CD14-positive monocyte (primary cell): ENCODE measurements around the gene AADAT. TPM values are rescaled to one million over a fixed set of nuclear protein-coding genes. Genes with fewer than 3 reads are reported as not detected.

ENCODE experiments used
- DNase-seq, 3 donors: peaks; one replicate each; pipeline ENCODE4 v3.0.0-alpha.2; 2011 to 2022
- H2AFZ ChIP-seq: 2 replicates; pipeline ENCODE4 v1.6.0; 2012; ENCODE audit warnings: mild to moderate bottlenecking, low read depth, low read length, inconsistent platforms; ENCODE audit not compliant: insufficient read depth, poor library complexity, severe bottlenecking
- H3K27ac ChIP-seq, 2 donors: 1 replicate in 1 of 2; 2 replicates in 1 of 2; pipeline ENCODE4 v1.5.1; 2012 to 2013; ENCODE audit warnings: low read length in 2 of 2, control low read depth in 1 of 2, inconsistent platforms in 1 of 2, low read depth in 1 of 2, mild to moderate bottlenecking in 1 of 2
- H3K27me3 ChIP-seq, 2 donors: one replicate each; pipeline versions ENCODE4 v1.6.0 to v1.6.1; 2011 to 2013; ENCODE audit warnings: low read length in 2 of 2; ENCODE audit not compliant: control insufficient read depth in 2 of 2, insufficient read depth in 2 of 2
- H3K36me3 ChIP-seq, 2 donors: replicated peaks in 1 of 2; 1 replicate in 1 of 2; 2 replicates in 1 of 2; pipeline versions ENCODE4 v1.5.1 to v1.6.1; 2012 to 2013; ENCODE audit warnings: low read length in 2 of 2, control low read depth in 1 of 2, inconsistent platforms in 1 of 2, mild to moderate bottlenecking in 1 of 2; ENCODE audit not compliant: insufficient read depth in 2 of 2, control insufficient read depth in 1 of 2
- H3K4me1 ChIP-seq, 2 donors: 1 replicate in 1 of 2; 2 replicates in 1 of 2; pipeline versions ENCODE4 v1.5.1 to v1.6.1; 2012 to 2013; ENCODE audit warnings: low read length in 2 of 2, control low read depth in 1 of 2, inconsistent platforms in 1 of 2, mild to moderate bottlenecking in 1 of 2, moderate library complexity in 1 of 2; ENCODE audit not compliant: insufficient read depth in 2 of 2, control insufficient read depth in 1 of 2
- H3K4me2 ChIP-seq: replicated peaks from 2 replicates; pipeline ENCODE3; 2012; ENCODE audit warnings: low read length, moderate library complexity, mild to moderate bottlenecking; ENCODE audit not compliant: poor library complexity, severe bottlenecking; ENCODE audit errors: extremely low read depth
- H3K4me3 ChIP-seq, 3 experiments: fragments of 200-600 bp in 1 of 3; sonication (generic) in 1 of 3; replicated peaks in 1 of 3; 1 replicate in 2 of 3; 2 replicates in 1 of 3; pipeline ENCODE4 v1.5.1; 2011 to 2013; ENCODE audit warnings: low read length in 3 of 3, mild to moderate bottlenecking in 3 of 3, control low read depth in 2 of 3, low read depth in 2 of 3, inconsistent platforms in 1 of 3, moderate library complexity in 1 of 3
- H3K79me2 ChIP-seq: 2 replicates; pipeline ENCODE4 v1.6.0; 2012; ENCODE audit warnings: mild to moderate bottlenecking, control low read depth, inconsistent platforms, low read length, moderate library complexity; ENCODE audit not compliant: insufficient read depth
- H3K9ac ChIP-seq: 2 replicates; pipeline ENCODE4 v1.6.0; 2017; ENCODE audit warnings: low read length, mild to moderate bottlenecking; ENCODE audit not compliant: insufficient read depth, poor library complexity, severe bottlenecking
- H3K9me3 ChIP-seq, 2 donors: replicated peaks in 1 of 2; 1 replicate in 1 of 2; 2 replicates in 1 of 2; pipeline versions ENCODE4 v1.5.1 to v1.6.1; 2012 to 2013; ENCODE audit warnings: low read length in 2 of 2, control low read depth in 1 of 2; ENCODE audit not compliant: control insufficient read depth in 1 of 2, insufficient read depth in 1 of 2
- H4K20me1 ChIP-seq: 2 replicates; pipeline ENCODE4 v1.6.0; 2012; ENCODE audit warnings: mild to moderate bottlenecking, low read length, control low read depth, moderate library complexity; ENCODE audit not compliant: insufficient read depth
- H3K27ac Mint-ChIP-seq, 7 donors: one replicate each; pipeline ENCODE4 v1.8.0; 2020; ENCODE audit warnings: mild to moderate bottlenecking in 7 of 7, mixed read lengths in 7 of 7, moderate library complexity in 6 of 7, inconsistent platforms in 2 of 7
- H3K27me3 Mint-ChIP-seq, 3 donors: one replicate each; pipeline ENCODE4 v1.8.0; 2021 to 2022; ENCODE audit warnings: low read depth in 3 of 3, mild to moderate bottlenecking in 3 of 3, mixed read lengths in 3 of 3, moderate library complexity in 3 of 3, inconsistent platforms in 1 of 3
- H3K36me3 Mint-ChIP-seq, 2 donors: one replicate each; pipeline ENCODE4 v1.8.0; 2020; ENCODE audit warnings: mixed read lengths in 2 of 2, inconsistent platforms in 1 of 2, mild to moderate bottlenecking in 1 of 2
- H3K4me1 Mint-ChIP-seq: one replicate; pipeline ENCODE4 v1.8.0; 2020; ENCODE audit warnings: mild to moderate bottlenecking, mixed read lengths
- H3K4me3 Mint-ChIP-seq, 2 donors: one replicate each; pipeline ENCODE4 v1.8.0; 2020; ENCODE audit warnings: mild to moderate bottlenecking in 2 of 2, mixed read lengths in 2 of 2, moderate library complexity in 1 of 2
- H3K9me3 Mint-ChIP-seq, 7 donors: one replicate each; pipeline ENCODE4 v1.8.0; 2020 to 2022; ENCODE audit warnings: mixed read lengths in 7 of 7, mild to moderate bottlenecking in 6 of 7, moderate library complexity in 6 of 7, inconsistent platforms in 2 of 7
- WGBS: methylation state at CpG from one replicate; pipeline ENCODE4 v1.1.5; 2013; ENCODE audit warnings: missing lambda C conversion rate; ENCODE audit not compliant: insufficient coverage; 5-methylcytosine and 5-hydroxymethylcytosine counted together
- intact Hi-C, 2 donors: fragments of 100-400 bp; cut with micrococcal nuclease; formaldehyde crosslinking; loops; one replicate each; pipeline versions ENCODE4 v1.15.0 to v1.15.1; 2023
- polyA plus RNA-seq, 3 donors: library from polyadenylated mRNA; depleted of rRNA in 1 of 3; unstranded in 2 of 3; stranded (reverse) in 1 of 3; fragments of 300-500 nt in 2 of 3; fragments of >200 nt in 1 of 3; fragmentation: Illumina TruSeq in 2 of 3; gene quantifications; 1 replicate in 2 of 3; 2 replicates in 1 of 3; pipeline ENCODE4 v1.2.3, GENCODE V29; 2012 to 2021
- TF ChIP-seq, protein P1 (sequence below): fragments of 200-600 bp; IDR thresholded peaks from one replicate; pipeline ENCODE4 v1.8.0; 2022; ENCODE audit warnings: antibody characterized with exemption, mild to moderate bottlenecking

The AADAT gene
- polyA plus RNA-seq, 3 donors: not detected

DNA sequence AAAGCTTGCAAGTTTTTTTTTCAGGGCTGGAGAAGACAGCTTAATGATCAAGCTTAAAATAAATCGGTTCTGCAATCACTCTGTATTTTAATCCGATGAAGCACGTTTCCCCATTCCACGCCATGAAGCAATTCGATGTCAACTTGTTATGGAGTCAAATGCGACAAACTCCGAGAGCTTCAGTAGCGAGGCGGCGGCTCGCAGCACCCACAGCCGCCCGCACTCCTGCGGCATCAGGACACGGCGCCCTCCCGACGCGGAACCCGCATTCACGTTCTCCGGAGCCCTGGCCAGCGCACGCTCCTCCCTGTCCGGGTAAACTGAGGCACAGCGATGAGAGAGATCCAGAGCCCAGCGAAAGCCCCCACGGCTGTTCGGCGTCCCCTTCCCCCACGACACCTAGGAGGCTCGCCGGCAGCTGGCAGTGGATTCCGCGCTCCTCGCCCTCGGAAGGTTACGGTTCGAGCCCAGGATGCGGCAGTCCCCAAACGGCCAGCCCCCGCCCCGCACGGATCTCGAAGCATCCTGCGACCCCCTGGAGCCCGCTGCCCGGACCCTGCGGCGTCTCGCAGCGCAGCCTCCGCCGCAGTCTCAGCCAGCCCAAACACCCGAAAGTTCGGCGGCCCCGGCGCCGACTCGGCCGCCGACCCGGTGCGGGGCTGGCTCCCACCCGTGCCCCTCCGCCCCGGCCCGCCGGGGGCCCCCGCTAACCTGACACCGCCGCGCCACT is 64.1 kb downstream of the AADAT start:
- TF ChIP-seq, protein P1, sequence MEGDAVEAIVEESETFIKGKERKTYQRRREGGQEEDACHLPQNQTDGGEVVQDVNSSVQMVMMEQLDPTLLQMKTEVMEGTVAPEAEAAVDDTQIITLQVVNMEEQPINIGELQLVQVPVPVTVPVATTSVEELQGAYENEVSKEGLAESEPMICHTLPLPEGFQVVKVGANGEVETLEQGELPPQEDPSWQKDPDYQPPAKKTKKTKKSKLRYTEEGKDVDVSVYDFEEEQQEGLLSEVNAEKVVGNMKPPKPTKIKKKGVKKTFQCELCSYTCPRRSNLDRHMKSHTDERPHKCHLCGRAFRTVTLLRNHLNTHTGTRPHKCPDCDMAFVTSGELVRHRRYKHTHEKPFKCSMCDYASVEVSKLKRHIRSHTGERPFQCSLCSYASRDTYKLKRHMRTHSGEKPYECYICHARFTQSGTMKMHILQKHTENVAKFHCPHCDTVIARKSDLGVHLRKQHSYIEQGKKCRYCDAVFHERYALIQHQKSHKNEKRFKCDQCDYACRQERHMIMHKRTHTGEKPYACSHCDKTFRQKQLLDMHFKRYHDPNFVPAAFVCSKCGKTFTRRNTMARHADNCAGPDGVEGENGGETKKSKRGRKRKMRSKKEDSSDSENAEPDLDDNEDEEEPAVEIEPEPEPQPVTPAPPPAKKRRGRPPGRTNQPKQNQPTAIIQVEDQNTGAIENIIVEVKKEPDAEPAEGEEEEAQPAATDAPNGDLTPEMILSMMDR: no peak
- Histone ChIP-seq H3K9ac (peak overlapping the region; percentile 66), H3K4me3 (peak overlapping the region; percentile 21 to 95 (median 23)), H3K27ac (no peak overlapping the region), H4K20me1 (no peaks in the 10 kb centered on the region), H3K36me3 (no peaks in the 10 kb centered on the region), H2AFZ (peak overlapping the region; percentile 78), H3K9me3 (peaks cover 10 to 26% of the 10 kb centered on the region in 2 donors), H3K4me2 (peak overlapping the region; percentile 97), H3K27me3 (peaks cover 60 to 79% of the 10 kb centered on the region in 2 donors), H3K79me2 (no peaks in the 10 kb centered on the region), H3K4me1 (peaks cover 13 to 20% of the 10 kb centered on the region in 2 donors)
- Mint-ChIP-seq H3K4me1 (peaks cover 11% of the 10 kb centered on the region), H3K27ac (peak overlapping the region in 1 of 7 donors; percentile 43), H3K9me3 (peaks cover 9 to 29% (median 21%) of the 10 kb centered on the region in 7 donors), H3K36me3 (peaks cover 9 to 12% of the 10 kb centered on the region in 2 donors), H3K4me3 (peak overlapping the region; percentile 80 to 87), H3K27me3 (peaks cover 61 to 78% (median 62%) of the 10 kb centered on the region in 3 donors)
- 3% methylated on average over 74 of the region's 74 CpGs for WGBS
- DNase-seq: peak in 1 of 3 donors; percentile 10
- intact Hi-C loops: loop anchor here (5.0 to 10.0 kb wide), 4 partner anchors 268 to 1021 kb away; partner anchors contain the start of genes CLCN3 (in 1 of the 2), HPF1 (in 1 of the 2) and NEK1 (in 1 of the 2)

DNA sequence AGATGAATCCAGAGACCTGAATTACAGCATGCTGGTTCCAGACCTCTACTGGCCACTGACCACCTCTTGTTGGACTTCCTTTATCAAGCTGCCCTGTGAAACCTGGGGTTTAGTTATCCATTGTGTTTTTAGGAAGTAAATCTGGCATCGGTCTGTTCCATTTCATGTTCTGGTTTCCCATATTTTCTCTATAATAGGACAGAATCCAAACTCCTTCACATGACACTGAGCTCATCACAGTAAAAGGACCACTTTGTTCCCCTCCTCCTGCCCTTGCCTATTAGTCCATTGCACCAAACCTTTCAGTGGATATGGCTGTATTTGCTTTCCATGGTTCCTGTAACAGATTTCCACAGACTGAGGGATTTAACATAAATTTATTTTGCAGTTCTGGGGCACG is 67.5 kb downstream of the AADAT start:
- TF ChIP-seq, protein P1: no peak
- Histone ChIP-seq H3K27ac (no peak overlapping the region), H3K79me2 (no peaks in the 10 kb centered on the region), H3K27me3 (peaks cover 45 to 53% of the 10 kb centered on the region in 2 donors), H3K9ac (no peak overlapping the region), H3K4me3 (no peak overlapping the region), H2AFZ (no peak overlapping the region), H3K9me3 (peaks cover 4 to 14% of the 10 kb centered on the region in 2 donors), H3K4me2 (no peak overlapping the region), H3K36me3 (no peaks in the 10 kb centered on the region), H3K4me1 (peaks cover 8 to 15% of the 10 kb centered on the region in 2 donors), H4K20me1 (no peaks in the 10 kb centered on the region)
- 100% methylated on average over 1 of the region's 2 CpGs for WGBS
- peaks cover 50 to 69% (median 51%) of the 10 kb centered on the region in 3 donors for H3K27me3 Mint-ChIP-seq
- H3K36me3 Mint-ChIP-seq: peaks cover 4 to 6% of the 10 kb centered on the region in 2 donors
- peaks cover under 1 to 13% (median 10%) of the 10 kb centered on the region in 7 donors for H3K9me3 Mint-ChIP-seq
- DNase-seq: no peak
- no peak overlapping the region for H3K27ac Mint-ChIP-seq
- intact Hi-C loops: loop anchor here in 1 of 2 donors (10.0 kb wide), 2 partner anchors 397 to 1017 kb away; partner anchors contain the start of gene CLCN3
- peak overlapping the region in 1 of 2 donors; percentile 19 for H3K4me3 Mint-ChIP-seq
- H3K4me1 Mint-ChIP-seq: peaks cover 6% of the 10 kb centered on the region
